Epithelial cell of proximal tubule (primary cell): Measurements from ENCODE around the gene SPPL2B. TPM values are rescaled to one million over a fixed set of nuclear protein-coding genes. Genes with fewer than 3 reads are reported as not detected.

Source experiments
- DNase-seq: peaks from one replicate; pipeline ENCODE4 v3.0.0-alpha.2; 2011; ENCODE audit warnings: low read depth
- H3K4me3 ChIP-seq: 2 replicates; pipeline ENCODE4 v1.5.1; 2011; ENCODE audit warnings: low read depth, mild to moderate bottlenecking, low read length
- total RNA-seq: library from RNA; depleted of rRNA; stranded (reverse); fragments of >200 nt; gene quantifications from 2 replicates; pipeline ENCODE4 v1.2.3, GENCODE V29; 2015
- TF ChIP-seq, protein P1 (sequence below): conservative IDR thresholded peaks from 2 replicates; pipeline ENCODE4 v1.5.1; 2012; ENCODE audit warnings: low read depth, mild to moderate bottlenecking, low read length

SPPL2B gene
- total RNA-seq, 1 donor from 2014 or later, result 30.6 TPM

DNA sequence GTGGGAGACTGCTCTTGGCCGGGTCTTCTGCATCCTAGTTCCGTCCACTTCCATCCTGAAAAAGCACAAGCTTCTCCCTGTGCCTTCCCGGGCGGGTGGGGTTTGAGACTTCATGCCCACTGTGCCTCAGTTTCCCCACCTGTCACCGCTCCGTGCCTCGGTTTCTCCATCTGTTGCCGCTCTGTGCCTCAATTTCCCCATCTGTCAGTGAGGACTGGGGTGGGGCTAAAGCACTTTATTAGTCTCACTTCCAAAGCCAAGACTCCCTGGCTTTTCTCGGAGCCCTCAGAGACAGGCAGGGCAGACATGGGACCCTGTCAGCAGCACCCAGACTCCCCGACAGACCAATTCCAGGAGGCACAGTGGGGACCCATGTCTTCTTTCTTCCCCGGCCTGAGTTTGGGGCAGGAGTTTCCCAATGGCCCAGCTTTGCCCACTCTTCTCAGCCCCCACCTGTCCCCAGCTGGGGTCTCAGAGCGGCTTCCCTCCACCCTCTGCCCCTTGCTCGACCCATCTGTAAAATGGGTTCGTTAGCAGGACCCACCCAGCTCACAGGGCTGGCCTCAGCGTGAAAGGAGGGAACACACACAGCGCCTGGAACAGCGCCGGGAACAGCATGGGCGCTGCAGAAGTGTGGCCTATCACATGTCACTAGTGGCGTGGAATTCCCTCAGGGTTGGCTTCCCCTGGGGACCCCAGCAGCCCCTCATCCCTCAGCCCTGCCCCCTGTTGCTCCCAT, 41.9 kb upstream of the SPPL2B start:
- no peak overlapping the region for H3K4me3 ChIP-seq
- TF ChIP-seq, protein P1, sequence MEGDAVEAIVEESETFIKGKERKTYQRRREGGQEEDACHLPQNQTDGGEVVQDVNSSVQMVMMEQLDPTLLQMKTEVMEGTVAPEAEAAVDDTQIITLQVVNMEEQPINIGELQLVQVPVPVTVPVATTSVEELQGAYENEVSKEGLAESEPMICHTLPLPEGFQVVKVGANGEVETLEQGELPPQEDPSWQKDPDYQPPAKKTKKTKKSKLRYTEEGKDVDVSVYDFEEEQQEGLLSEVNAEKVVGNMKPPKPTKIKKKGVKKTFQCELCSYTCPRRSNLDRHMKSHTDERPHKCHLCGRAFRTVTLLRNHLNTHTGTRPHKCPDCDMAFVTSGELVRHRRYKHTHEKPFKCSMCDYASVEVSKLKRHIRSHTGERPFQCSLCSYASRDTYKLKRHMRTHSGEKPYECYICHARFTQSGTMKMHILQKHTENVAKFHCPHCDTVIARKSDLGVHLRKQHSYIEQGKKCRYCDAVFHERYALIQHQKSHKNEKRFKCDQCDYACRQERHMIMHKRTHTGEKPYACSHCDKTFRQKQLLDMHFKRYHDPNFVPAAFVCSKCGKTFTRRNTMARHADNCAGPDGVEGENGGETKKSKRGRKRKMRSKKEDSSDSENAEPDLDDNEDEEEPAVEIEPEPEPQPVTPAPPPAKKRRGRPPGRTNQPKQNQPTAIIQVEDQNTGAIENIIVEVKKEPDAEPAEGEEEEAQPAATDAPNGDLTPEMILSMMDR, result no peak
- no peak for DNase-seq

DNA sequence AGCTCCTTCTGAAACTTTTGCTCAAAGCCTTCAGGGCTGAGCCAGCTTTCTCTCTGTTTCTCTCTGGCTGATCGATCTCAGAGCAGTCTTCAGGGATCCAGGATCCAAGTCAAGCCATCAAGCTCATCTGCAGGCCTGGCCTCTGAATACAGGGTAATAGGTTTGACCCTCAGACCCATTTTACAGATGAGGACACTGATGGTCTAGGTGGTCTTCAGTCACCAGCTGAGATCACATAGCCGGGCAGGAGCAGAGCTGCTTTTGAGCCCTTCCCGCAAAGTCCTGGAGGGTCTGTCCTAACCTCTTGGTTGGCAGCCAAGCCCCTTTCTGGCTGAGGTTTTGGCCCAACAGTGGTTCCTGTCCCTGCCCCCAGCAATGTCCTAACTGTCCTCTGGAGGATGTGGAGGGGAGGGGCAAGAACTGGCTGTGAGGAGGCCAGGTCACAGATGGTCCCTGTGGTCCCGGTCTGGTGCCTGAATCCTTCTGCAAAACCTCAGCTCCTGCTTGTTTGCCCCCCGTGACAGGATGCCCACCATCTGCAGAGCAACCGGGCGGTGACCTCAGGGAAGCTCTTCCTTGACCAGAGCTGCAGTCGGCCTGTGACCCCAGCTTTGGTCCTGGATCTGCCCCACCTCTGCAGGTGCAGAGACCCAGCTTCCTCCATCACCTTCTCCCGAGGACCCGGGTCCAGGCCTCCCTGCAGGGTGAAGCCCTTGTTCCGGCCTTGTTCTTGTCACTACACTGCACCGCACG, 40.7 kb upstream of the SPPL2B start:
- TF ChIP-seq, protein P1, result no peak
- H3K4me3 ChIP-seq, result no peak overlapping the region
- no peak for DNase-seq

- no peak overlapping the region for H3K4me3 ChIP-seq
- DNase-seq, result no peak
- TF ChIP-seq, protein P1, result no peak
These were observed 40.1 kb upstream of the SPPL2B start for GRCh38 chr19:2288338-2288817.

- TF ChIP-seq, protein P1, result no peak
- no peak for DNase-seq
- no peak overlapping the region for H3K4me3 ChIP-seq
These were observed 39.4 kb upstream of the SPPL2B start for GRCh38 chr19:2288818-2289713.

GRCh38 chr19:2289714-2290435, 38.6 kb upstream of the SPPL2B start:
- DNase-seq, result no peak
- H3K4me3 ChIP-seq, result no peak overlapping the region
- TF ChIP-seq, protein P1, result no peak

DNA sequence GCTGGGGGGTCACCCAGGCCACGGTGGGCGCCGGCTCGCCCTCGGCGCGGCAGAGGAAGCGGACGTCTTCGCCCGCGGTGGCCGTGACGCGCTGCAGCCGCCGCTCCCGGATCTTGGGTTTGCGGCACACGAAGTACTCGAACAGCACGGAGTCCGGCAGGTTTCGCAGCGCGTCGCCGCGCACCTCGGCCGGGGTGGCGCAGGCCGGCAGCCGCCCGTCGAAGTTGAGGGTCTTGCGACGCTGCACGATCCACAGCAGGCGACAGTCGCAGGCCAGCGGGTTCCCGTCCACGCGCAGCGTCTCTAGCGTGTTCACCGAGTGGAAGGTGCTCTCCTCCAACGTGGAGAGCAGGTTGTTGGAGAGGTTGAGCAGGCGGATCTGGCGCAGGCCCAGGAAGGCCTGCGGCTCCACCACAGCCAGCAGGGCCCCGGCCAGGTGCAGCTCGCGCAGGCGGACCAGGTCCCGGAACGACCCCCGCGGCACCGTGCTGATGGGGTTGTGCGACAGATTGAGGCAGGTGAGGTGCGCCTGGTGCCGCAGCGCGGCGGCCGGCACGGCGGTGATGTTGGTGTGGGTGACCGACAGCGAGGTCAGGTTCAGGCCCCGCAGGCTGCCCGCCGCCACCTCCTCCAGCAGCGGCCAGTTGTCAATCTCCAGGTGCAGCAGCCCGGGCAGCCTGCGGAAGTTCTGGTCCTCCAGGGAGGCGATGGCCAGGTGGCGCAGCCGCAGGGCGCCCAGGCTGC, 37.9 kb upstream of the SPPL2B start:
- DNase-seq, result no peak
- TF ChIP-seq, protein P1, result no peak
- H3K4me3 ChIP-seq, result no peak overlapping the region
